ENCODE data around the gene FHIP2A.
"Not testable (repeated sequence)": the region's sequence is repeated elsewhere in the genome, so short reads cannot be mapped to it uniquely, and the experiment has no call there.

FHIP2A gene

GRCh38 chr10:114856544-114857287, 35.1 kb downstream of the FHIP2A start:
- no peak for DNase-seq (ENCODE audit: low read depth, low spot score)

GRCh38 chr10:114857288-114857565, 35.6 kb downstream of the FHIP2A start:
- DNase-seq (ENCODE audit: low read depth, low spot score): not testable (repeated sequence)

GRCh38 chr10:114857922-114858629, 36.5 kb downstream of the FHIP2A start:
- DNase-seq (ENCODE audit: low read depth, low spot score): no peak

GRCh38 chr10:114859222-114859621, 37.6 kb downstream of the FHIP2A start:
- DNase-seq (ENCODE audit: low read depth, low spot score): no peak

- no peak for DNase-seq (ENCODE audit: low read depth, low spot score)
Observed at GRCh38 chr10:114862456-114862855, 40.9 kb downstream of the FHIP2A start.

- no peak for DNase-seq (ENCODE audit: low read depth, low spot score)
Observed at GRCh38 chr10:114867365-114867764, 45.8 kb downstream of the FHIP2A start.

- DNase-seq (ENCODE audit: low read depth, low spot score): no peak
Observed at GRCh38 chr10:114868870-114869519, 47.4 kb downstream of the FHIP2A start.

- DNase-seq (ENCODE audit: low read depth, low spot score): no peak
Observed at GRCh38 chr10:114869520-114869892, 47.9 kb downstream of the FHIP2A start.

GRCh38 chr10:114870486-114870885, 48.9 kb downstream of the FHIP2A start:
- no peak for DNase-seq (ENCODE audit: low read depth, low spot score)

- no peak for DNase-seq (ENCODE audit: low read depth, low spot score)
Observed at GRCh38 chr10:114871379-114871778, 49.8 kb downstream of the FHIP2A start.

Measured in smooth muscle cell of the brain vasculature (primary cell).